GM23248 (cell line): ENCODE measurements around the gene KBTBD7. TPM values are rescaled to one million over a fixed set of nuclear protein-coding genes. Genes with fewer than 3 reads are reported as not detected.
"Not testable (repeated sequence)": the region's sequence is repeated elsewhere in the genome, so short reads cannot be mapped to it uniquely, and the experiment has no call there.

Experiments used
- DNase-seq: peaks from one replicate; pipeline ENCODE4 v3.0.0-alpha.2; 2015
- H2AFZ ChIP-seq: fragments of 200-600 bp; sonication (generic); 2 replicates; pipeline ENCODE4 v1.6.1; 2016; ENCODE audit warnings: antibody characterized with exemption
- H3F3A ChIP-seq: fragments of 200-600 bp; sonication (generic); 2 replicates; pipeline ENCODE4 v1.6.1; 2016; ENCODE audit warnings: mild to moderate bottlenecking, antibody characterized with exemption, mixed run types; ENCODE audit not compliant: insufficient read depth
- H3K27ac ChIP-seq: fragments of 200-600 bp; sonication (generic); 2 replicates; pipeline ENCODE4 v1.5.1; 2016; ENCODE audit warnings: mild to moderate bottlenecking
- H3K27me3 ChIP-seq: fragments of 200-600 bp; sonication (generic); replicated peaks from 2 replicates; pipeline ENCODE4 v1.6.1; 2016; ENCODE audit warnings: mild to moderate bottlenecking; ENCODE audit not compliant: insufficient read depth
- H3K36me3 ChIP-seq: fragments of 200-600 bp; sonication (generic); 2 replicates; pipeline ENCODE4 v1.6.1; 2016; ENCODE audit warnings: low read depth, mild to moderate bottlenecking
- H3K4me1 ChIP-seq: fragments of 200-600 bp; sonication (generic); 2 replicates; pipeline ENCODE4 v1.6.1; 2016; ENCODE audit warnings: mild to moderate bottlenecking; ENCODE audit not compliant: insufficient read depth
- H3K4me2 ChIP-seq: fragments of 200-600 bp; sonication (generic); one replicate; pipeline ENCODE4 v1.6.1; 2016; ENCODE audit warnings: mild to moderate bottlenecking; ENCODE audit not compliant: unreplicated experiment
- H3K4me3 ChIP-seq: fragments of 200-600 bp; sonication (generic); 2 replicates; pipeline ENCODE4 v1.5.1; 2016; ENCODE audit warnings: mild to moderate bottlenecking
- H3K79me2 ChIP-seq: fragments of 200-600 bp; sonication (generic); 2 replicates; pipeline ENCODE4 v1.6.1; 2016; ENCODE audit warnings: mild to moderate bottlenecking; ENCODE audit not compliant: insufficient read depth
- H3K9ac ChIP-seq: fragments of 200-600 bp; sonication (generic); 2 replicates; pipeline ENCODE4 v1.6.1; 2016; ENCODE audit warnings: mild to moderate bottlenecking
- H3K9me2 ChIP-seq: fragments of 200-600 bp; sonication (generic); 2 replicates; pipeline ENCODE4 v1.6.1; 2016; ENCODE audit warnings: mixed run types, mild to moderate bottlenecking, moderate library complexity; ENCODE audit not compliant: insufficient read depth
- H3K9me3 ChIP-seq: fragments of 200-600 bp; sonication (generic); one replicate; pipeline ENCODE4 v1.6.1; 2017; ENCODE audit warnings: low read depth
- H4K20me1 ChIP-seq: fragments of 200-600 bp; sonication (generic); 2 replicates; pipeline ENCODE4 v1.6.0; 2016; ENCODE audit not compliant: insufficient read depth
- EZH2 ChIP-seq: fragments of 200-600 bp; sonication (generic); IDR thresholded peaks from 2 replicates; pipeline ENCODE4 v1.6.1; 2018; ENCODE audit warnings: antibody characterized with exemption, mild to moderate bottlenecking; ENCODE audit not compliant: insufficient read depth, poor library complexity, severe bottlenecking
- EZH2phosphoT487 ChIP-seq: fragments of 200-600 bp; sonication (generic); IDR thresholded peaks from 2 replicates; pipeline ENCODE4 v1.6.1; 2018; ENCODE audit warnings: antibody characterized with exemption, moderate library complexity, mild to moderate bottlenecking, low read depth; ENCODE audit not compliant: insufficient read depth
- WGBS, 2 experiments: methylation state at CpG; one replicate each; pipeline ENCODE4 v1.1.6; 2015 to 2017; ENCODE audit warnings: low lambda C conversion rate in 2 of 2, low coverage in 1 of 2; ENCODE audit errors: missing lambda C conversion rate in 2 of 2; 5-methylcytosine and 5-hydroxymethylcytosine counted together
- in situ Hi-C: fragments of 300-500 bp; cut with MboI; formaldehyde crosslinking; loops from 2 replicates; pipeline ENCODE4 v1.15.0; 2020
- polyA plus RNA-seq: library from polyadenylated mRNA; unstranded; fragments of >200 nt; fragmentation: Nextera tagmentation; extraction: Ambion mirVana; gene quantifications from 2 replicates; pipeline ENCODE4 v1.2.1, GENCODE V29; 2016
- total RNA-seq: library from RNA; depleted of rRNA; stranded (reverse); fragments of >200 nt; shearing (Covaris generic); gene quantifications from 2 replicates; pipeline ENCODE4 v1.2.3, GENCODE V29; 2014

KBTBD7 gene
- total and polyA plus RNA-seq, 2 experiments from 2014 or later, result 3.5 to 4.4 TPM

- H3K4me3 ChIP-seq, result no peak overlapping the region
- no peaks in the 10 kb centered on the region for H3K27me3 ChIP-seq
- H3K79me2 ChIP-seq, result no peaks in the 10 kb centered on the region
- H3K4me2 ChIP-seq, result peak overlapping the region; percentile 24
- DNase-seq, result peak; percentile 81
- H3K9ac ChIP-seq, result no peak overlapping the region
- H3K27ac ChIP-seq, result peak overlapping the region; percentile 42
- no peaks in the 10 kb centered on the region for H4K20me1 ChIP-seq
- peaks cover 18% of the 10 kb centered on the region for H3F3A ChIP-seq
- no peaks in the 10 kb centered on the region for H3K36me3 ChIP-seq
- peaks cover 17% of the 10 kb centered on the region for H3K4me1 ChIP-seq
- peak overlapping the region; percentile 14 for H2AFZ ChIP-seq
- in situ Hi-C loops, result loop anchor here (10.0 kb wide), 1 partner anchor 55 kb away; no protein-coding TSS in a partner anchor
- H3K9me3 ChIP-seq, result no peaks in the 10 kb centered on the region
- 35 to 43% methylated on average over 4 of the region's 4 CpGs for WGBS, 2 experiments
- no peak for TF ChIP-seq EZH2
- TF ChIP-seq EZH2phosphoT487, result no peak
- no peaks in the 10 kb centered on the region for H3K9me2 ChIP-seq
Observed at GRCh38 chr13:41179593-41180250, 14.6 kb downstream of the KBTBD7 start.

GRCh38 chr13:41178040-41178439, 16.3 kb downstream of the KBTBD7 start:
- H3K27me3 ChIP-seq, result no peaks in the 10 kb centered on the region
- no peaks in the 10 kb centered on the region for H3K9me3 ChIP-seq
- TF ChIP-seq EZH2phosphoT487 (no peak), EZH2 (no peak)
- peak; percentile 16 for DNase-seq
- no peak overlapping the region for H3K4me2 ChIP-seq
- in situ Hi-C loops, result no loop called here
- peaks cover 18% of the 10 kb centered on the region for H3F3A ChIP-seq
- no peak overlapping the region for H3K4me3 ChIP-seq
- H3K27ac ChIP-seq, result no peak overlapping the region
- H3K4me1 ChIP-seq, result peaks cover 17% of the 10 kb centered on the region
- no peaks in the 10 kb centered on the region for H3K36me3 ChIP-seq
- no peak overlapping the region for H2AFZ ChIP-seq
- H3K9me2 ChIP-seq, result no peaks in the 10 kb centered on the region
- WGBS, 2 experiments, result 73 to 76% methylated on average over 7 of the region's 7 CpGs
- H3K79me2 ChIP-seq, result no peaks in the 10 kb centered on the region
- H4K20me1 ChIP-seq, result no peaks in the 10 kb centered on the region
- no peak overlapping the region for H3K9ac ChIP-seq

- Histone ChIP-seq H3K4me1 (peaks cover 17% of the 10 kb centered on the region), H3K27me3 (no peaks in the 10 kb centered on the region), H3K36me3 (no peaks in the 10 kb centered on the region), H3K9me2 (no peaks in the 10 kb centered on the region), H3K4me3 (no peak overlapping the region), H2AFZ (no peak overlapping the region), H3K9me3 (no peaks in the 10 kb centered on the region), H3K9ac (no peak overlapping the region), H4K20me1 (no peaks in the 10 kb centered on the region), H3K27ac (no peak overlapping the region), H3K4me2 (no peak overlapping the region), H3K79me2 (no peaks in the 10 kb centered on the region), H3F3A (peaks cover 18% of the 10 kb centered on the region)
- DNase-seq, result peak; percentile 4
- in situ Hi-C loops, result no loop called here
- TF ChIP-seq EZH2 (no peak), EZH2phosphoT487 (no peak)
- 38 to 42% methylated on average over 2 of the region's 2 CpGs for WGBS, 2 experiments
Observed at GRCh38 chr13:41177616-41178015, 16.8 kb downstream of the KBTBD7 start.

DNA sequence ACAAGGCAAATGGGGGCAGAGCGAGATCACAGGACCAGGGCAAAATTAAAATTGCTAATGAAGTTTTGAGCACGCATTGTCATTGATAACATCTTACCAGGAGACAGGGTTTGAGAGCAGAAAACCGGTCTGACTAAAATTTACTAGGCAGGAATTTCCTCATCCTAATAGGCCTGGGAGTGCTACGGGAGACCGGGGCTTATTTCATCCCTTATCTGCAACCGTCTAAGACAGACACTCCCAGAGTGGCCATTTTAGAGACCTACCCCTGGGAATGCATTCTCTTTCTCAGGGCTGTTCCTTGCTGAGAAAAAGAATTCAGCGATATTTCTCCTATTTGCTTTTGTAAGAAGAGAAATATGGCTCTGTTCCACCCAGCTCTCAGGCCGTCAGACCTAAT, 18.8 kb downstream of the KBTBD7 start:
- H3K36me3 ChIP-seq, H3K27me3 ChIP-seq, in situ Hi-C loops, H3K27ac ChIP-seq, H3K9me3 ChIP-seq, H3K79me2 ChIP-seq, H2AFZ ChIP-seq, H3K4me3 ChIP-seq, H4K20me1 ChIP-seq, H3K4me2 ChIP-seq, H3K9ac ChIP-seq, DNase-seq, H3K9me2 ChIP-seq: not testable (repeated sequence)
- Histone ChIP-seq H3F3A (peaks cover 16% of the 10 kb centered on the region), H3K4me1 (peaks cover 16% of the 10 kb centered on the region)
- 74 to 82% methylated on average over 8 of the region's 8 CpGs for WGBS, 2 experiments

DNA sequence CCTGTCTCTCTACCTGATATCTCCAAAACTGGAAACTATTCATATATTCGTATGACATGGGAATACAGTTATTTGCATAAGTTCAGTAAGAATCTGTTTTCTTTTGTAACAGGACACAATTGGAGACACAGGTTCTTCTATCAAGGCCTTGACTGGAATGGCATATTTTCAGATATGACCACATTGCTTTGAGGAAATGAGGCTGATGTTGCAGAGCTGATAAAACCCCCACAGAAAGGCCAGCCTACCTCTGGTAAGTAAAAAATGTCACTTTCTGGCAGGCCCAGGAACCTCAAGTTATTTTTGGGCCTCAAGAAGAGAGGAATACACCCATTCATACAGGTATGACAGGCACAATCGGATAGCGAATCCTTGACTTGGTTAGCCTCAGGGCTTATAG, 32.2 kb downstream of the KBTBD7 start:
- H3K79me2 ChIP-seq, result no peaks in the 10 kb centered on the region
- no peak overlapping the region for H3K4me2 ChIP-seq
- TF ChIP-seq EZH2phosphoT487 (no peak), EZH2 (no peak)
- H2AFZ ChIP-seq, result no peak overlapping the region
- H4K20me1 ChIP-seq, result no peaks in the 10 kb centered on the region
- 87 to 93% methylated on average over 3 of the region's 3 CpGs for WGBS, 2 experiments
- no peak overlapping the region for H3K9ac ChIP-seq
- no peaks in the 10 kb centered on the region for H3K9me3 ChIP-seq
- no peaks in the 10 kb centered on the region for H3K4me1 ChIP-seq
- in situ Hi-C loops, result no loop called here
- no peaks in the 10 kb centered on the region for H3K9me2 ChIP-seq
- H3K27ac ChIP-seq, result no peak overlapping the region
- H3K27me3 ChIP-seq, result no peaks in the 10 kb centered on the region
- H3K36me3 ChIP-seq, result no peaks in the 10 kb centered on the region
- no peak overlapping the region for H3K4me3 ChIP-seq
- no peaks in the 10 kb centered on the region for H3F3A ChIP-seq
- DNase-seq, result no peak
